Activated CD8-positive, alpha-beta memory T cell treated with anti-CD3 and anti-CD28 coated beads, Interleukin-2, amount 50 U/mL, for 4 hours (primary cell): Measurements from ENCODE around the gene STKLD1.
"Not testable (repeated sequence)": the region's sequence is repeated elsewhere in the genome, so short reads cannot be mapped to it uniquely, and the experiment has no call there.

Experiments
- DNase-seq: peaks from one replicate; pipeline ENCODE4 v3.0.0-alpha.2; 2020

The STKLD1 gene

GRCh38 chr9:133389025-133389557 is 12.9 kb downstream of the STKLD1 start:
- DNase-seq, result no peak

GRCh38 chr9:133389562-133389961 is 13.4 kb downstream of the STKLD1 start:
- no peak for DNase-seq

GRCh38 chr9:133390713-133391112 is 14.5 kb downstream of the STKLD1 start:
- DNase-seq, result no peak

- not testable (repeated sequence) for DNase-seq
These were observed 15.3 kb downstream of the STKLD1 start for GRCh38 chr9:133391449-133391848.

- DNase-seq, result not testable (repeated sequence)
These were observed 16.1 kb downstream of the STKLD1 start for GRCh38 chr9:133392308-133392707.

GRCh38 chr9:133393399-133393798 is 17.2 kb downstream of the STKLD1 start:
- no peak for DNase-seq

GRCh38 chr9:133394687-133395271 is 18.6 kb downstream of the STKLD1 start:
- no peak for DNase-seq

- DNase-seq, result no peak
These were observed 20.8 kb downstream of the STKLD1 start for GRCh38 chr9:133396952-133397351.

- no peak for DNase-seq
These were observed 21.2 kb downstream of the STKLD1 start for GRCh38 chr9:133397370-133397769.

- DNase-seq, result no peak
These were observed 21.7 kb downstream of the STKLD1 start for GRCh38 chr9:133397895-133398294.

- no peak for DNase-seq
These were observed 24.1 kb downstream of the STKLD1 start for GRCh38 chr9:133400292-133400691.

- no peak for DNase-seq
These were observed 25.4 kb downstream of the STKLD1 start for GRCh38 chr9:133401588-133401987.

GRCh38 chr9:133402689-133403088 is 26.5 kb downstream of the STKLD1 start:
- no peak for DNase-seq

- peak; percentile 68 for DNase-seq
These were observed 27.7 kb downstream of the STKLD1 start for GRCh38 chr9:133403766-133404453.

- DNase-seq, result no peak
These were observed 28.4 kb downstream of the STKLD1 start for GRCh38 chr9:133404454-133405002.

- DNase-seq, result no peak
These were observed 29.6 kb downstream of the STKLD1 start for GRCh38 chr9:133405508-133406438.

GRCh38 chr9:133406480-133407307 is 30.5 kb downstream of the STKLD1 start:
- DNase-seq, result peak; percentile 82

- no peak for DNase-seq
These were observed 31.9 kb downstream of the STKLD1 start for GRCh38 chr9:133408042-133408441.

- no peak for DNase-seq
These were observed 39.0 kb downstream of the STKLD1 start for GRCh38 chr9:133415170-133415569.

GRCh38 chr9:133417541-133418461 is 41.6 kb downstream of the STKLD1 start, which contains the start of gene REXO4:
Gene REXO4 (minus strand): TSS chr9:133418010. CDS start chr9:133417844, 166 bp downstream.
- peak; percentile 80 for DNase-seq

- DNase-seq, result no peak
These were observed 42.8 kb downstream of the STKLD1 start for GRCh38 chr9:133419005-133419404.
